ENCODE results near the gene WWOX. TPM values are rescaled to one million over a fixed set of nuclear protein-coding genes. Genes with fewer than 3 reads are reported as not detected.

The WWOX gene
- total RNA-seq, 1 donor from 2014 or later, result 28.2 TPM

- Mint-ChIP-seq H3K36me3 (ENCODE audit: unreplicated experiment) (no peaks in the 10 kb centered on the region), H3K4me3 (ENCODE audit: unreplicated experiment) (no peak overlapping the region), H3K27ac (ENCODE audit: unreplicated experiment) (no peak overlapping the region), H3K4me1 (ENCODE audit: unreplicated experiment) (peaks cover 6% of the 10 kb centered on the region), H3K9me3 (ENCODE audit: unreplicated experiment) (peaks cover 4% of the 10 kb centered on the region), H3K27me3 (ENCODE audit: unreplicated experiment) (no peaks in the 10 kb centered on the region)
- no peak for TF ChIP-seq CTCF (IDR thresholded peaks at IDR 0.05)
- no peak for DNase-seq (ENCODE audit: extremely low spot score, unreplicated experiment)
Measured at GRCh38 chr16:78764478-78764877, 665.0 kb downstream of the WWOX start.

- Mint-ChIP-seq H3K4me3 (ENCODE audit: unreplicated experiment) (no peak overlapping the region), H3K4me1 (ENCODE audit: unreplicated experiment) (peaks cover 10% of the 10 kb centered on the region), H3K27me3 (ENCODE audit: unreplicated experiment) (no peaks in the 10 kb centered on the region), H3K36me3 (ENCODE audit: unreplicated experiment) (no peaks in the 10 kb centered on the region), H3K27ac (ENCODE audit: unreplicated experiment) (no peak overlapping the region), H3K9me3 (ENCODE audit: unreplicated experiment) (peaks cover 4% of the 10 kb centered on the region)
- DNase-seq (ENCODE audit: extremely low spot score, unreplicated experiment), result no peak
- TF ChIP-seq CTCF (IDR thresholded peaks at IDR 0.05), result no peak
Measured at GRCh38 chr16:78768226-78768625, 668.8 kb downstream of the WWOX start.

- Mint-ChIP-seq H3K4me1 (ENCODE audit: unreplicated experiment) (peaks cover 10% of the 10 kb centered on the region), H3K27me3 (ENCODE audit: unreplicated experiment) (no peaks in the 10 kb centered on the region), H3K4me3 (ENCODE audit: unreplicated experiment) (no peak overlapping the region), H3K27ac (ENCODE audit: unreplicated experiment) (no peak overlapping the region), H3K36me3 (ENCODE audit: unreplicated experiment) (no peaks in the 10 kb centered on the region), H3K9me3 (ENCODE audit: unreplicated experiment) (peaks cover under 1% of the 10 kb centered on the region)
- TF ChIP-seq CTCF (IDR thresholded peaks at IDR 0.05), result no peak
- DNase-seq (ENCODE audit: extremely low spot score, unreplicated experiment), result no peak
Measured at GRCh38 chr16:78768718-78769117, 669.3 kb downstream of the WWOX start.

- peak; percentile 57 for TF ChIP-seq CTCF (IDR thresholded peaks at IDR 0.05)
- Mint-ChIP-seq H3K27ac (ENCODE audit: unreplicated experiment) (no peak overlapping the region), H3K4me3 (ENCODE audit: unreplicated experiment) (no peak overlapping the region), H3K36me3 (ENCODE audit: unreplicated experiment) (no peaks in the 10 kb centered on the region), H3K9me3 (ENCODE audit: unreplicated experiment) (no peaks in the 10 kb centered on the region), H3K27me3 (ENCODE audit: unreplicated experiment) (no peaks in the 10 kb centered on the region), H3K4me1 (ENCODE audit: unreplicated experiment) (peaks cover 10% of the 10 kb centered on the region)
- no peak for DNase-seq (ENCODE audit: extremely low spot score, unreplicated experiment)
Measured at GRCh38 chr16:78770353-78771091, 671.1 kb downstream of the WWOX start.

GRCh38 chr16:78773291-78773702 lies 673.8 kb downstream of the WWOX start:
- peaks cover 4% of the 10 kb centered on the region for H3K9me3 Mint-ChIP-seq (ENCODE audit: unreplicated experiment)
- no peak for TF ChIP-seq CTCF (IDR thresholded peaks at IDR 0.05)

More at GRCh38 chr16:78773291-78773702, 673.8 kb downstream of the WWOX start:
- DNase-seq (ENCODE audit: extremely low spot score, unreplicated experiment), result no peak
- no peak overlapping the region for H3K27ac Mint-ChIP-seq (ENCODE audit: unreplicated experiment)
- no peaks in the 10 kb centered on the region for H3K27me3 Mint-ChIP-seq (ENCODE audit: unreplicated experiment)
- no peak overlapping the region for H3K4me3 Mint-ChIP-seq (ENCODE audit: unreplicated experiment)
- H3K36me3 Mint-ChIP-seq (ENCODE audit: unreplicated experiment), result no peaks in the 10 kb centered on the region
- peaks cover 3% of the 10 kb centered on the region for H3K4me1 Mint-ChIP-seq (ENCODE audit: unreplicated experiment)
